ENCODE data around the gene GP5.

GP5 gene

DNA sequence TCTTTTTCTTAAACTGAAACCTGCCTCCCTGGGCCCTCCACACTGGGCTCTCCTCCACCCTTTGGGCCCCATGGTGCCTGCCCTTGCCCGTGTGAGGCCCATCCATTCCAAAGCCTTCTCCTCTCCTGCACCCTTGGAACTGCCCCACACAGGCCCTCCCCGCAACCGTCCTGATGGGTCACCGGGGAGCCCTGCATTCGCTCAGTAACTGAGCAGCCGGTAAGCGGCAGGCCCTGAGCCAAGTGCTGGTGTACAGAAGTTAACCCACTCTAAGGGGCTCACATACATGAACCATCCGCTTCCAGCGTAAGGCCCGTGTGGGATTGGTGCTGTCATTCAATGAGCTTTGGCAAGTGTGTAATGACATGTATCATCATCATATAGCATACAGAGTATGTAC lies 24.1 kb downstream of the GP5 start:
- no peak for DNase-seq

DNA sequence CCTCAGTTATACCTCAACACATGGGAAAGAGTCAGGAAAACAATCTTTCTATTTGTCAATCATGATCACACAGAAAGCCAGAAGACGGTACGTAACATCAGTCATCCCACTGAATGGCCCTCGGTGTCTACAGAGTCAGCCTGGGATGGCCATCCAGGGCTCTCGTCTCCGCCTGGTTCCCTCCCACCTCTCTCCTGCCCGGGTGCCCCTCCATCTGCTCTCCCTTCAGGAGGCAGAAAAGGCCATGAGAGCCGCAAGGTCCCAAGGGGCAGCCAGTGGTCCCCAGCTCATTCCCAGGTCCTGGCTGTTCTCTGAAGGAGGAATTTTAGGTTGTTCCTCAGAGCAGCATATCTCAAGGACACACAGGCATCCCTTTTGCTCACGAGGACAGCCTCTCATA lies 25.2 kb downstream of the GP5 start:
- no peak for DNase-seq

DNA sequence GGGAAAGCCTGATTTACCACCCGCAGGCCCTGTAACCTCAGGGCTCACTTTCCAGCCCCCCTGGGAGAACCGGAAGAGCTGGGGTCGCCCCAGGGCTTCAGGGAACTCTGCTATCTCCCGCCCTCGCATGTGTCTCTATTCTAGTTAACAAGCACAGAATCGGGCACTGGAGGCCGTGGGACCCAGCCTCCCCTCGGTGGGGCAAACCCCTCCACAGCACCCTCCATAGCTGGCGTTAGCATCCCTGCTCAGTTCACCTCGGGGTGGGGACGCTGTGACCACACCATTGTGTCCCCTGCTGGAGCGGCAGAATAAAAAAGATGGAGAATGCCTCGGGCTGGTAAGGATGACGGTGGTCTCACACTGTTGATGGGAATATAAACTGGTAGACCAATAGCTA lies 26.0 kb downstream of the GP5 start:
- DNase-seq, result no peak

GRCh38 chr3:194370753-194371152 lies 28.3 kb downstream of the GP5 start:
- no peak for DNase-seq

- no peak for DNase-seq
Measured at GRCh38 chr3:194369522-194370279, 29.4 kb downstream of the GP5 start, which contains the start of gene LRRC15. Gene LRRC15 (minus strand): TSS chr3:194369743. CDS start chr3:194361043, 8,700 bp downstream.

DNA sequence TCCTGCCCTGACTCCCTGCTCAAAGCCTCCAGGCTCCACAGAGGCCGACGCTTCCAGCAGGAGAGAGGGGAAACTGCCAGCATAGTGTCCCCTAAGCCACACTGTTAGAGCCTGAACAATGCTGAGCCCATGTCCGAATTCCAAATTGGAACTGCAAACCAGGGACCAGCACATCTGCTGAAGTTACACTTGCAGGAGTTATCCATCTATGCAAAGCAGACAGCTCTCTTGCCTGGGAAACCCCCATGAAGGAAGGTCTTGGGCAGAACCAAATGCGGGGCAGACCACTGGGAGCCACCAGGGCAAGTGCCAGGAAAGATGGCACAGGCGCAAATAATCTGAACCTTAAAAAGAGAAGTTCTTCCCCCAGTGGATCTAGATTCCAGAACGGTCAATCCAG lies 30.1 kb downstream of the GP5 start:
- DNase-seq, result no peak

DNA sequence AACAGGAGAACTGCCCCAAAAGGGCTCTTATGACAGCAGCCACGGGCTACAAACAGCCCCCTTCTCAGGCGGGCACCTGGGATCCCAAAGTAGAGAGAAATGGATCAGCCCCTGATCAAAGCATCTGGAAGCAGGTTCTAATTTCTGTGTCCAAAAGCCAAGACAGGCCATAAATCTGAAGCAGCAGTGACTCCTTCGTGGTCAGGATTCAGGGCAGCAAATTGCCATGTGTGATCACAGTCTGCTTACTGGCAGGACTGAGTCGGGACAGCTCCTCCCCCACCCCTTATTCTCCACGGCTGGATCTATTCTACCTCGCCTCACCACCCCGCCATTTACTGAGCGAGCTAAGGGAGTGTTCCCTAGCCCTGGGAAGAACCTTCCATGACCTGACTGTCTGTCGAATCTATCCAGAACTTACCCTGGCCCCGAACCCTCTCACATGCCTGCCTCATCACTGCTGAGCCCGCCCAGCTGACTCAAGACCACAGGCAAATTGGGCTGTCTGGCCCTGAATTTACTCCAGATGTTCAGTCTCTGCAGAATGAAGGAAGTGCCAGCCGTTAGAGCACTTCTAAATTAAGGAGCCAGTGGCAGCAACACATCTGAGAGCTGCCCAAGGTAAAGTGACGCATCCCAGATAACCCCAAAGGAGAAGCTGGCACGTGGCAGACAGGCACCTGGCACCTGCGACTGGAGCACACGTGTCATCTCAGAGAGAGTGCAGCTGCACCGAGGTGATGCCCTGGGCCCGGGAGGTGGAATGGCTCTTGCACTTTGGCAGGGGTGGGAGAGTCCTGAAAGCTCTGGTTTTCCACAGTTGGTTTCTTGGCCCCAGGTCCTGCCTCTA lies 30.8 kb downstream of the GP5 start:
- DNase-seq, result no peak

- DNase-seq, result no peak
Measured at GRCh38 chr3:194365978-194366490, 33.0 kb downstream of the GP5 start.

GRCh38 chr3:194365526-194365925 lies 33.5 kb downstream of the GP5 start:
- DNase-seq, result no peak

DNA sequence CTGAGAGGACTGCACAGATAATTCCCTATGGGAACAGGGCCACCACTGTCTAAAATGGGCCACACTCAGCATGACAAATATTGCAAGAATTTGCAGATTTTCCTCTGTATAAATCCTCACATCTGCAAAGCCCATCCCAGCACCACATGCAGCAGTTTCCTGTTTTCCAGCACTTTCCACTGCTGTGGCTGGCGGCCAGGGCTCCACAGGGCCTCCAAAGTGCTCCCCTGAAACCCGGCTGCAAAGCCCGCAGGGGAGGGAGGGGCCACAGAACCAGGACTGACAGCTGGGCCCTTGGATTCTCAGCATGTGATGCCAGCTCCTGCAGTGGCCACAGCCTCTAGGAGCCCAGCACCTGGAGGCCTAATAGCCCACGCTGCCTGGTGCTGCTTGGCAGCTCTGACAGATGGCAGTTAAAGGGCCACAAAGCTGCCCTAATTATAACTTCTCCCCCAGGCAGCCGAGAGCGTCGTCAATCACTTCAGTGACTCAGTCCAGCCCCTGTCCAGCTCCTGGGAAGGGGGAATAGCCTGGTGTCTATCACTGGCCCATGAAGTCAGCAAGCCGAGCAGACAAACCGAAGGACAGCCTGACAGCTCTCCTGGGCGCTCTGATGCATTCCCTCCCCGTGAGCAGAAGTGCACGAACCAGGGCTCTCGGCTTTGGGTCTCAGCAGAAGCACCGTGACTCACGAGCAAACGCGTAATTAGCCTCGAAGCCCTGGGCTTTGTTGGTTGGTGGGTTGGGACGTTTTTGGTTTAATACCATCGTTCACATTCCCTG lies 34.2 kb downstream of the GP5 start:
- DNase-seq, result no peak

DNA sequence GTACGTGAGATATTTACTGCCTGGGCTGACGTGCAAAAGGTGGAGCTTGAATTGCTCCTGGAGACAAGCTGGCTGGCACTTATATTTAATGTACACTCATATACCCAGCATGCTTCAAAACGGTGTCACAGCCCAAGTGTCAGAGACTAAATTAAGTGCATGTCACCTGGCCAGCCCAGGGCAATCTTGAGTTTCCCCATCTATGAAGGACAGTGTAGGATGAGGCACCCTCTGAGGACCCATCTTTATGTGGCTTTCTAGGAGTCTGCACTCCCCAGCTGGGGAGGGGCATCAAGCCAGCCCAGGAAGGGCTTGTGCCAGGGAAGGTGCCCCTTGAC lies 34.8 kb downstream of the GP5 start:
- DNase-seq, result no peak

DNA sequence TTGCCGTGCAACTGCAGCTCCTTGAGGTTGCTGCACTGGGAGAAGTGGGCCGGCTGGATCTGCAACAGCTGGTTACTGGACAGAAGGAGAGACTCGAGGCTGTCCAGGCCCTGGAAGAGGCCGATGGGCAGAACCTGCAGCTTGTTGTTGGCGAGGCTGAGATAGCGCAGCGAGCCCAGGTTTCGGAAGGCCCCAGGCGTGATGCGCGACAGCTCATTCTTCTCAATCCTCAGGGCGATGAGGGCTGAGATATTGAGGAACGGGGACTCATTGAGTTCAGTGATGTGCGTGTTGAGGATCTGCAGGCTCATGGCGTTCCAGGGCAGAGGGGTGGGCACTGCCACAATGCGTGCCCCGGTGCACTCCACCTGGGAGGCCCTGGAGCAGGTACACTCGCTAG lies 38.5 kb downstream of the GP5 start:
- no peak for DNase-seq

GRCh38 chr3:194357681-194358080 lies 41.4 kb downstream of the GP5 start:
- no peak for DNase-seq

GRCh38 chr3:194355379-194355778 lies 43.7 kb downstream of the GP5 start:
- DNase-seq, result no peak

- no peak for DNase-seq
Measured at GRCh38 chr3:194354315-194354714, 44.8 kb downstream of the GP5 start.

DNA sequence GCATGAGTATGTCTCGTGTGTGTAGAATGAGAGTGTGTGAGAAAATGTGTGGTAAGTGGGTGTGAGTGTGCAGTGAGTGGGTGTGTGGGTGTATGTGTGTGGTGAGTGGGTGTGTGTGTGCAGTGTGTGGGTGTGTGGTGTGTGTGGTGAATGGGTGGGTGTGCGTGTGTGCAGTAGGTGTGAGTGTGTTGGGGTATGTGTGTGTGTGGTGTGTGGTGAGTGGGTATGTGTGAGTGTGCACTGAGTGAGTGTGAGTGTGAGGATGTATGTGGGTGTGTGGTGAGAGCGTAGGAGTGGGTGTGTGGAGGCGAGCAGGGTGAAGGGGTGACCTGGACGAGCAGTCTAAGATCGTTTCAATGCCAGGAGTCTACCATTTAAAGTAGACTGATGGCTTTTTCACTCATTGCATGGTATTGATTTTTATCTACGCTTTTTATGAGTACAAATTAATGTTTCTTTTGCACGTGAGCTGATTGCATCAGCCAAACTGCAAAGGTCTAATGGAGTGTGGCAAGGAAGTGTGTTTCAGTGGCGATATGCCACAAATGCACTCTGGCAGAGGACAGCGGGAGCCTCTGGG lies 46.3 kb downstream of the GP5 start:
- no peak for DNase-seq

GRCh38 chr3:194351952-194352536 lies 47.0 kb downstream of the GP5 start:
- no peak for DNase-seq

DNA sequence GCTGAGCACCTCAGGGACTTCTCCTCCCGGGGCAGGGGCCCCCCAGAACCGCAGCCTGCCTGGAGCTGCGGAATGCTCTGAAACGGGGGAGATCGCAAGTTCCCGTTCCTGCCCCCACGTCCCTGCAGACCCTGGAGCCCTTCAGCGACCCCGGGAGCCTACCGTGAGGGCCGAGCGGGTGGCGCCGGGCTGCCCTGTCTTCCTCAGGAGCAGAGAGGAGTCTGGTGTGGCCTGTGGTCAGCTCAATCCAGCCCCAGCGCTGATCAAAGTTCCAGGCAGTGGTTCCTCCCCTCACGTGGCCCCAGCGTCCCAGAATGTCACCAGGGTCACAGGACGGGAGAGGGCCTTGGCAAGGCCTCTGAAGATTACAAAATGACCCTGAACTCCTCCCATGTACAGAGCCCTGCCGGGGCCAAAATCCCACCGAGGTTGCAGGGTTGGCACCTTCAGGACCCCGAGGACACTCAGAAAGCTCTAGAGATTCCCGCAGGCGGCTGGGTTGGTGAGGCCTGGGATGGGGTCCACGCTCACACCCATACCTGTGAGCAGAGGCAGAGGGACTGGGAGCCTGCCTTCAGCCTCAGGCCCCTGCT lies 47.9 kb downstream of the GP5 start, which contains the start of gene CPN2:
Gene CPN2, minus strand, starts transcription at position 249 of the 593 bp plus-strand sequence. CDS start 8,626 bp downstream, outside the sequence.
- no peak for DNase-seq

DNA sequence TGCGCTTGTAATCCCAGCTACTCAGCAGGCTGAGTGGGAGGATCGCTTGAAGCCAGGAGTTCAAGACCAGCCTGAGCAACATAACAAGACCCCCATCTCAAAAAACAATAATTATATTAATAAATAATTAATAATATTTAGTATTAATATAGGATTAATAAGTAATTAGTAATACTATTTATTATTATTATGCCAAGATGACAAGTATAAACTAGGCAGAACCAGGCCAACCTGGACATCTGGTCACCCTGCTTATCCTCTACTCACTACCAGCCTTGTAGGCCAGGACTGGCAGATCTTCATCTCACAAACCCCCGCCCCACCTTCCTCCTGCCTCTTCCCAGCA lies 48.4 kb downstream of the GP5 start:
- DNase-seq, result no peak

GRCh38 chr3:194348354-194348753 lies 50.7 kb downstream of the GP5 start:
- DNase-seq, result no peak

DNA sequence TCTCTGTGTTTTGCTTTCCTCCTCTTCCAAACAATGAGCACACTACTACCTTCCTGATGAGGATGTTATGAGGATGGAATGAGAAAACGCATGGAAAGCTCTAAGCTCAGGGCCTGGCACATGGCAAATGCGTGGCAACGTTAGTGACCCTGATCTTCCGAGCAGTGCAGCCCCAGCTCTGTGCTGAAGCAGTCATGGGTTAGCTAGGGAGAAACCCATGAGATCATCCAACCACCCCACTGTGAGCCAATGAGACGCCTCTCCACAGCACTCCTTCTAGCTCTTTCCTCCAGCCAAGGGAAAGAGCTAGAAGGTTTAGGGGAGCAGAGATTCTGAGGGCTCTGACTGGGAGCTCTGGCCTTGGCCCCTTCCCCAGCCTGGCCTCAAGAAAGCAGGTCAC lies 52.4 kb downstream of the GP5 start:
- DNase-seq, result no peak

- DNase-seq, result no peak
Measured at GRCh38 chr3:194346035-194346434, 53.0 kb downstream of the GP5 start.

Measured in activated CD4-positive, alpha-beta T cell treated with anti-CD3 and anti-CD28 coated beads, Interleukin-2, amount 50 U/mL, for 1 hour (primary cell).